GM21529 (cell line): Measurements from ENCODE around the gene C18orf32.
"Not testable (repeated sequence)": the region's sequence is repeated elsewhere in the genome, so short reads cannot be mapped to it uniquely, and the experiment has no call there.

Experiments
- ATAC-seq: cut with Tn5 transposase; IDR thresholded peaks from one replicate; pipeline ENCODE4 v1.9.1; 2021; ENCODE audit not compliant: unreplicated experiment

The C18orf32 gene

GRCh38 chr18:49472459-49472858 lies 14.6 kb downstream of the C18orf32 start:
- ATAC-seq: no peak

- ATAC-seq: no peak
These were observed 15.5 kb downstream of the C18orf32 start for GRCh38 chr18:49471532-49471931.

GRCh38 chr18:49467599-49467998 lies 19.4 kb downstream of the C18orf32 start:
- ATAC-seq: no peak

DNA sequence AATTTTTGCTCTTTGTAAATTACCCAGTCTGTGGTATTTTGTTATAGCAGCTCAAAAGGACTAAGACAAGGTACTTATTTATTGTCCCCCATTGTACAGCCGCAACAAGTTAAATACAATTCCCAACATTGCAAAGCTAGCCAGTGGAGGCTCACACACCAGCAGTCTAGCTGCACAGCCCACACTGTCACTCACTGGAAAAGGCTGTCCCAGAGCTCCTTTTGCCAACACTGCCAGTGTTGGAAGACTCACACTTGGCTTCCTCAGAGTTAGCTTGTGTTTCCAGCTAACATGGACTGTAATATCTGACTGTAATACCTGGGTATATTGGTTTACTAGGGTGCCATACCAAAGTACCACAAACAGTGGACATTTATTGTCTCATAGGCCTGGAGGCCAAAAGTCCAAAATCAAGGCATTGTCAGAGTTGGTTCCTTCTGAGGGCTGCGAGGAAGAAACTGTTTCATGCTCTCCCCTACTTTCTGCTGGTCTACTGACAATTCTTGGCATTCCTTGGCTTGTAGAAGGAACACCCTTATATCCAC lies 19.9 kb downstream of the C18orf32 start:
- ATAC-seq: no peak

DNA sequence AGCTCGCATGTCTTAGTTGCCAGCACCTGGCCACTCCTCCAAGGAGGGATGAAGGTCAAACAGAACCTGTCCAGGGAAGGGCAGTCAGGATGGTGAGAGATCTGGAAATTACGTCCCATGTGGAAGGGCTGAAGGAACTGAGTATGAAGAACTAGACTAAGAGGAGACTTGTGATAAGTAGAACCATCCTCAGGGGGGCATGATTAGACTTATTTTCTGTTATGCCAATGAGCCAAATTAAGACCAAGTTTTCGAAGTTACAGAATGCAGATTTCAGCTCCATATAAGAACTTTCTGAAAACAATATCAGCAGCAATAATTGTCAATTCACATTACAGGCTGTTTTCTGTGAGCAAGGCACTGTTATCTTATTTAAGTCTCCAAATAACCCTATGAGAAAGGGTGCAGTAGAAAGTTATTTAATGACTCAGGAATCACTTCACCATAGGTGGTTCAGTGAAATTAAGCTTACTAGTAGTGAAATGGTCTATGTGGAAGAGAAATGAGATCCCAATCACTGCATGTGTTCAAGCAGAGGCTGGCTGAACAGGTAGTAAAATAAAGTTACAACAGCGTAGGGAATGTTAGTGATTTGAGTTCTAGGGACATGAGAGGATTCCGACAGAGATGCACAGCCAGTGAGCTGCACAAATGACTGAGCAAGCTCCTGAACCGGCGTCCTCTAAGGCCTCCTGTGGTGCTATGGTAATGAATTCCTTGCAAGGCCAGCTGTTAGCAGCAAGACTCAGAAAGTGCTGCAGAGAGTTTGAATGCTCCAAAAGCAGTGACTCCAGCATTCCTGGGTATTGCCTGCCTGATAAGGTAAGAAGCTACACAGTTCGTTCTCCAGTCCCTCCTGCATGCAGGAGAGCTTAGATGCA lies 22.1 kb downstream of the C18orf32 start:
- ATAC-seq: no peak

GRCh38 chr18:49461602-49461977 lies 25.4 kb downstream of the C18orf32 start:
- ATAC-seq: no peak

GRCh38 chr18:49460976-49461601 lies 25.9 kb downstream of the C18orf32 start:
- ATAC-seq: no peak

DNA sequence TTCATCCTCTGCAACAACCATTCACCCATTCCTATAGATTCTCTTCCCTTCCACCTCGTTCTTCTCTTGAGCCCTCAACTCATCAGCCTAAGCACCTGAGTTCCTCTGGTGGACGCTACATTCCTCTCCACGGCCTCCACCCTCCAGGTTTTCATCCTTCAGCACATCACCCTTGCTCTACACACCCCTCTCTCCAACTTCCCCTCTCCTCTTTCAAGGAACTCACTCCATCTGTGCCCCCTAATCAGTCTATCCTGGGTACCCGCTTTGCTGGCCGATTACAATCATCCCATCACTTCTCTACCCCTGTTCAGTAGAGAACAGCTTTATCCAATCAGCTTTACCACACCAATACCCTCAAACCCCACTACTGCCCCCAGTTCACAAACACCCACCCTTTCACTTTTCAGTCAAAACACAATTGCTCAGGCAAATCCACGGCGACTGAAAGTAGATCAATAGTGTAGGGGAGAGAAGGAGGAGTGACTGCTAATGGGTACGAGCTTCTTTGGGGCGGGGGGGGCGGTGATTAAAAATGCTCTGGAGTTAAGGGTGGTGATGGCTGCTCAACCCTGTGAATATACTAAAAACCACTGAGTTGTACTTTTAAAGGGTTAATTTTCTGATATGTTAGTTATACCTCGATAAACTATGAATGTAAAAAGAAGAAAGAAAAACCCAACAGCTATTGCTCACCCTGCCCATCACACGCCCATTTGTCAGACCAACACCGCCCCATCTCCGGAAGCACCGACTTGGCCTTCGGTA lies 27.4 kb downstream of the C18orf32 start:
- ATAC-seq: peak; percentile 42

GRCh38 chr18:49457616-49458015 lies 29.4 kb downstream of the C18orf32 start:
- no peak for ATAC-seq

DNA sequence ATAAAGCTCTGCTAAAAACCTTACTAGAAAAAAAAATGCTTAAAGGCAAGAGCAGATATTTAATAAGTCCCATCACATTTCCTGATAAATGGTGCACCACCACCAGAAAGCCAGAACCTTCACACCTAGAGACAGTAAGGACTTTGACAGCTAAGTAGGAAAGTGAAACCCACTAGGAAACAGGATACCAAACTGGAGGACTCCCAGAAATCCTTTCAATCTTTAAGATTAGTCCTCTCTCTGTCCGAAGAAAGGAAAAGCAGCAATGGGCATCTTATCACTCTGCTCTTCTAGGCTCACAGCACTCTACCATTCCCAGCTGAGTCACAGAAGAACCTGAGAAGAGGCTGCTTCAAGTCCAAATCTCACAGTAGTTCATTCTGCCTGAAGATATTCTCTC lies 30.2 kb downstream of the C18orf32 start:
- ATAC-seq: no peak

DNA sequence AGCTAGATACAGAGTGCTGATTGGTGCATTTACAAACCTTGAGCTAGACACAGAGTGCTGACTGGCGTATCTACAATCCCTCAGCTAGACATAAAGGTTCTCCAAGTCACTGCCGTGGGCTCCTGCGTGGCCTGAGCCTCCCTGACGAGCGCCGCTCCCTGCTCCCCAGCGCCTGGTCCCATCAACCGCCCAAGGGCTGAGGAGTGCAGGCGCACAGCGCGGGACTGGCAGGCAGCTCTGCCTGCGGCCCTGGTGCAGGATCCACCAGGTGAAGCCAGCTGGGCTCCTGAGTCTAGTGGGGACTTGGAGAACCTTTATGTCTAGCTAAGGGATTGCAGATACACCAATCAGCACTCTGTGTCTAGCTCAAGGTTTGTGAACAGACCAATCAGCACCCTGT lies 34.5 kb downstream of the C18orf32 start:
- not testable (repeated sequence) for ATAC-seq

DNA sequence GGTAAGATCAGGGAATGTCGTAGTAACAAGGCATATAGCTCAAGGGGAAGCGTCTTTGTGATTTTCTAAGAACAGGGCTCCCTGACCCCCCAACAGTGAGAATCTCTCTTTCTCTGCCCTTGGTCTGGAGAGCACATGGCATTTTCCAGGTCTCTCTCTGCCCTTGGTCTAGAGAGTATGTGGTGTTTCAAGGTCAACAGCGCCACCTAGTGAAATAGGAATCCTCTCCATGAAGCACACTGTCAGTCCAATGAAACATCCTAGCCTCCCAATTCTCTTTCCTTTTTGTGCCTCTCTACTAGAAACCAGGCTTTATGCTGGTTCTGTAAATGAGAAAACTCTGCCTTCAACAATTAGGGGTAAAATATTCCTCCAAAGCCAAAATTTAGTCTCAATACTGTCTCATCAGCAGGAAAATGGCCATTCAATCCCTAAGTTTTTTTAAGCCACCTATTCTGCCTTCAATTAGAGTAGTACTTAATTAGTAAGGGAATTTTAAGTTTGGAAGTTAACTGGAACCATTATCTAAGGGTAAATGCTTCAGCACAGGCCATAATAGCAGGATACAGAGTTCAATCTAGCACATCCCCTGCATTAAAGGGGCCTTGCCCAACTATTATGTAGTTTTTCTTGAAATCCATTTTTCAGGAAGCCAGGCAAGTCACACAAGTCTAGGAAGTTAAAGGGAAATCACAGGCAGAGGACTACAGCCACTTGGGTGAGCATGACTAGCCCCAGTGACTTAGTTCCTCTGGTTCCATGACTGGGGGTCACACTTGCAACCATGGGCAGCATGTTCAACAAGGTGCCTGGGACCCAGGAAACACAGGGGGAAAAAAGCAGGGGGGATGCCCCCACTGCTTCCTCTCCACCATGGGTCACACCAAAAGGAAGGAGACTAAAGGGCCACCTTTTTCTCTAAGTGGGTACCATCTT lies 39.0 kb downstream of the C18orf32 start:
- no peak for ATAC-seq

- ATAC-seq: no peak
These were observed 40.6 kb downstream of the C18orf32 start for GRCh38 chr18:49446481-49446880.

GRCh38 chr18:49444581-49444980 lies 42.5 kb downstream of the C18orf32 start:
- no peak for ATAC-seq

- no peak for ATAC-seq
These were observed 43.2 kb downstream of the C18orf32 start for GRCh38 chr18:49443837-49444236.

DNA sequence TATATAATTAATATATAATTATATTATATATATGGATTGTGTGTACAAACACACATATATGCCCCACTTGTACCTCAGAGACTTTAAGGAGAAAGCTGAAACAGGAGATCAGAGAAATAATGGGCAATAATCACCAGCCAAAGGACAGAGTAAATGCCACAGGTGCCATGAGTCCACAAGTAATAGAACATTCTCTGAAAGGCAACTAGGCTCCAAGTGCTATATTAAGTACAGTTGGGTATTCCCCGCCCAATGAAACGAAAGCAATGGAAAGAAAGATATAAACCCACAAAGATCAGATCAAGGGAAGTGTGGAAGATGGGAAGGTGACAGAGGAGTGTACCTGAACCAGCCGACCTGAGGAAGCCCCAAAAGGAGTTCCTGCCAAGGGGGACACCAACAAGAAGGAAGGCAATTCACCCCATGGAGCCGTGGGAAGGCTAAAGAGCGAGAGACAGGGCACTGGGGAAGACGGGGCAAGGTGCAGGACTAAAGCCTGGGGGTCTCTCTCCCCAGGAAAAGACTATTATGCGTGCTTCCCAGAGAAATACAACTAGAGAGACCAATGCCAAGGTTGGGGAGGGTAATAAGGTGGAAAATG lies 45.6 kb downstream of the C18orf32 start:
- no peak for ATAC-seq

- ATAC-seq: no peak
These were observed 51.9 kb downstream of the C18orf32 start for GRCh38 chr18:49435170-49435569.

DNA sequence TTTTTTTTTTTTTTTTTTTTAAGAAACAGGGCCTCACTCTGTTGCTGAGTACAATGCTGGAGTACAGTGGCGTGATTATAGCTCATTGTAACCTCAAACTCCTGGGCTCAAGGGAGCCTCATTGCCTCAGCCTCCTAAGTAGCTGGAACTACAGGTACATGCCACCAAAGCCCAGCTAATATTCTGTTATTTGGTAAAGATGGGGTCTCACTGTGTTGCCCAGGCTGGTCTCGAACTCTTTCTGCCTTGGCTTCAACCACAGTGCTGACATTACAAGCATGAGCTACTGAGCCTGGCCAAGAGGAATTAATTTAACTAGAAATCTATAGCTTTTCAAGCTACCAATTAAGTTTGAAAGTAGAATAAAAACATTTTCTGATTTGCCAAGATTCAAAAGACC lies 54.4 kb downstream of the C18orf32 start:
- no peak for ATAC-seq

GRCh38 chr18:49431165-49431962 lies 55.7 kb downstream of the C18orf32 start:
- ATAC-seq: no peak
